Measurements from ENCODE around the gene ASB2. TPM values are rescaled to one million over a fixed set of nuclear protein-coding genes. Genes with fewer than 3 reads are reported as not detected.

The ASB2 gene
- total RNA-seq, 1 experiment from 2014 or later: not detected

GRCh38 chr14:93969082-93969828, 7.1 kb downstream of the ASB2 start:
- H3K4me1 ChIP-seq: peaks cover 12% of the 10 kb centered on the region; the same call in 1 of the 2 replicates
- TF ChIP-seq CTCF (IDR thresholded peaks at IDR 0.05; ENCODE audit: insufficient read depth in 1 of 2, low read depth in 1 of 2, low read length in 1 of 2, severe bottlenecking in 1 of 2, unreplicated experiment in 1 of 2): no peak
- intact Hi-C loops (cut with micrococcal nuclease; ENCODE audit: unreplicated experiment): no loop called here
- H3K36me3 ChIP-seq (ENCODE audit: control insufficient read depth, insufficient read depth, low read length): no peaks in the 10 kb centered on the region
- POLR2A ChIA-PET: no interaction called here
- Mint-ChIP-seq H3K27me3 (ENCODE audit: insufficient read depth, unreplicated experiment) (no peaks in the 10 kb centered on the region), H3K9me3 (ENCODE audit: unreplicated experiment) (no peaks in the 10 kb centered on the region), H3K4me1 (ENCODE audit: low read depth, unreplicated experiment) (no peaks in the 10 kb centered on the region), H3K4me3 (ENCODE audit: unreplicated experiment) (no peak overlapping the region), H3K27ac (ENCODE audit: unreplicated experiment) (no peak overlapping the region), H3K36me3 (ENCODE audit: insufficient read depth, unreplicated experiment) (no peaks in the 10 kb centered on the region)
- CTCF ChIA-PET: no interaction called here
- BruUV-seq (replicated peaks): no TSS peak
- no peaks in the 10 kb centered on the region for H3K27me3 ChIP-seq (replicated peaks; ENCODE audit: control insufficient read depth, insufficient read depth, low read length)
- no peak for DNase-seq
- H3K9me3 ChIP-seq: no peaks in the 10 kb centered on the region
- H3K4me3 ChIP-seq (ENCODE audit: low read depth, low read length): no peak overlapping the region

- no TSS peak for BruUV-seq (replicated peaks)
- H3K9me3 Mint-ChIP-seq (ENCODE audit: unreplicated experiment): no peaks in the 10 kb centered on the region
- H3K4me3 Mint-ChIP-seq (ENCODE audit: unreplicated experiment): no peak overlapping the region
- no peak overlapping the region for H3K4me3 ChIP-seq (ENCODE audit: low read depth, low read length)
- no peaks in the 10 kb centered on the region for H3K27me3 Mint-ChIP-seq (ENCODE audit: insufficient read depth, unreplicated experiment)
- no peaks in the 10 kb centered on the region for H3K36me3 ChIP-seq (ENCODE audit: control insufficient read depth, insufficient read depth, low read length)
- no peaks in the 10 kb centered on the region for H3K9me3 ChIP-seq
- no peak for DNase-seq
- no peak for TF ChIP-seq CTCF (IDR thresholded peaks at IDR 0.05; ENCODE audit: insufficient read depth in 1 of 2, low read depth in 1 of 2, low read length in 1 of 2, severe bottlenecking in 1 of 2, unreplicated experiment in 1 of 2)
- no peaks in the 10 kb centered on the region for H3K4me1 Mint-ChIP-seq (ENCODE audit: low read depth, unreplicated experiment)
- H3K27ac Mint-ChIP-seq (ENCODE audit: unreplicated experiment): no peak overlapping the region
- CTCF ChIA-PET: interaction anchor here (0.6 to 1.1 kb wide), 2 partner anchors 17 to 28 kb away, joined by 3 to 5 read pairs; no protein-coding TSS in a partner anchor
- peaks cover 12% of the 10 kb centered on the region; the same call in 1 of the 2 replicates for H3K4me1 ChIP-seq
- no peaks in the 10 kb centered on the region for H3K36me3 Mint-ChIP-seq (ENCODE audit: insufficient read depth, unreplicated experiment)
- POLR2A ChIA-PET: no interaction called here
- intact Hi-C loops (cut with micrococcal nuclease; ENCODE audit: unreplicated experiment): no loop called here
- no peaks in the 10 kb centered on the region for H3K27me3 ChIP-seq (replicated peaks; ENCODE audit: control insufficient read depth, insufficient read depth, low read length)
These were observed 8.6 kb downstream of the ASB2 start for GRCh38 chr14:93967637-93968250.

- Histone ChIP-seq H3K36me3 (ENCODE audit: control insufficient read depth, insufficient read depth, low read length) (no peaks in the 10 kb centered on the region), H3K4me3 (ENCODE audit: low read depth, low read length) (no peak overlapping the region), H3K4me1 (peaks cover 15% of the 10 kb centered on the region; the same call in 1 of the 2 replicates), H3K9me3 (no peaks in the 10 kb centered on the region), H3K27me3 (replicated peaks; ENCODE audit: control insufficient read depth, insufficient read depth, low read length) (no peaks in the 10 kb centered on the region)
- no peaks in the 10 kb centered on the region for H3K4me1 Mint-ChIP-seq (ENCODE audit: low read depth, unreplicated experiment)
- no peaks in the 10 kb centered on the region for H3K27me3 Mint-ChIP-seq (ENCODE audit: insufficient read depth, unreplicated experiment)
- H3K9me3 Mint-ChIP-seq (ENCODE audit: unreplicated experiment): no peaks in the 10 kb centered on the region
- ChIA-PET CTCF (no interaction called here), POLR2A (no interaction called here)
- no peak overlapping the region for H3K4me3 Mint-ChIP-seq (ENCODE audit: unreplicated experiment)
- H3K36me3 Mint-ChIP-seq (ENCODE audit: insufficient read depth, unreplicated experiment): no peaks in the 10 kb centered on the region
- intact Hi-C loops (cut with micrococcal nuclease; ENCODE audit: unreplicated experiment): no loop called here
- no TSS peak for BruUV-seq (replicated peaks)
- no peak overlapping the region for H3K27ac Mint-ChIP-seq (ENCODE audit: unreplicated experiment)
- TF ChIP-seq CTCF (IDR thresholded peaks at IDR 0.05; ENCODE audit: insufficient read depth in 1 of 2, low read depth in 1 of 2, low read length in 1 of 2, severe bottlenecking in 1 of 2, unreplicated experiment in 1 of 2): no peak
- DNase-seq: no peak
These were observed 10.4 kb downstream of the ASB2 start for GRCh38 chr14:93965946-93966474.
